ENCODE measurements around the gene JDP2.

Gene JDP2

DNA sequence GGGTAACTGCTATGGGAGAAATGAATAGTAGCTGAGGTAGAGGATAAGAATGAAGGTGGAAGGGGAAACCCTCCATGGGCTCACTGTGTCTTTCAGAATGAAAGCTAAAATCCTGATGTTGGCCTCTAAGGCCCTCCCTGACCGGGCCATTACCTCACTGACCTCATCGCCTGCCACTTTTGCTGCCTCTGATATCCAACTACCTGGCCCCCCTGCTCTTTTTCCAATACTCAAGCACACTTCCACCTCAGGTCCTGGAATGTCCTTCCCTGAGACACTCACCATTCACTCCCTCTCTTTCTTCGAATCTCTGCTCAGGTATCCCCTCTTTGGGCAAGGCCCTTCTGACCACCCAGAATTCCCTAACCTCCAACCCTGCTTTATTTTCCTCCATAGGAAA lies 93.0 kb downstream of the JDP2 start:
- no peak for DNase-seq

DNA sequence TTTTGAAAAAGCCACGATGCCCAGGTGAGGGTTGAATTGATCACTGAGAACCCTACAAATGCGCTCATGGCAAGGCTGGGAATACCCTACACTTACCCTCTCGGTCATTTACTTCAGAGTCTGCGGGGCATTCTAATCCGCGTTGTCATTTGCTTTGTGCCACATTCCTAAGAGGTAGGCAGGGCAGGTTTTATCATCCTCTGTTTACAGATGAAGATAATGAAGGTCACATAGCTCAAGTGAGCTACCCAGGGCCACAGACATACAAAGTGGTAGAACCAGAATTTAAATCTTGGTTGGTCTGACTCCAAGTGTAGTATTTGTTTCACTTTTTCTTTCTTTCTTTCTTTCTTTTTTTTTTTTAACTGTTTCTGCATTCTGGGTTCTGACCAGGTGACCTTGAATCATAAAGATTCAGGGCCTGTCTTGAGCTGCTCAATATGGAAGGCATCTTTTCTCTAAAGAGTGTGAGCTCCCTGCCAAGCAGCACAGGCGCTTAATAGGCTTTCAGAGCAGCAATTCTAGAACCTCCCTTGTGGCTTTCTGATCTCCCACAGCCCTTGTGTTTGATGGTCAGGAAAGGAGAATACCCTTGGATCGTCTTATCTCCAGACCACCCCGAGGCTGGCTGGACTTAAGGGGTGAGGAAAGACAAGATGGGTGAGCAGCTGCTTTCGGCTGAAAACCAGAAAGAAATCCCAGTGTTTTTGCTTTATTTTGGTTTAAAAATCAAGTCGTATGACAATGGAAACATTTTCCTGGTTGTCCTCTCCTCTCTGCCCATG lies 93.8 kb downstream of the JDP2 start:
- no peak for DNase-seq

DNA sequence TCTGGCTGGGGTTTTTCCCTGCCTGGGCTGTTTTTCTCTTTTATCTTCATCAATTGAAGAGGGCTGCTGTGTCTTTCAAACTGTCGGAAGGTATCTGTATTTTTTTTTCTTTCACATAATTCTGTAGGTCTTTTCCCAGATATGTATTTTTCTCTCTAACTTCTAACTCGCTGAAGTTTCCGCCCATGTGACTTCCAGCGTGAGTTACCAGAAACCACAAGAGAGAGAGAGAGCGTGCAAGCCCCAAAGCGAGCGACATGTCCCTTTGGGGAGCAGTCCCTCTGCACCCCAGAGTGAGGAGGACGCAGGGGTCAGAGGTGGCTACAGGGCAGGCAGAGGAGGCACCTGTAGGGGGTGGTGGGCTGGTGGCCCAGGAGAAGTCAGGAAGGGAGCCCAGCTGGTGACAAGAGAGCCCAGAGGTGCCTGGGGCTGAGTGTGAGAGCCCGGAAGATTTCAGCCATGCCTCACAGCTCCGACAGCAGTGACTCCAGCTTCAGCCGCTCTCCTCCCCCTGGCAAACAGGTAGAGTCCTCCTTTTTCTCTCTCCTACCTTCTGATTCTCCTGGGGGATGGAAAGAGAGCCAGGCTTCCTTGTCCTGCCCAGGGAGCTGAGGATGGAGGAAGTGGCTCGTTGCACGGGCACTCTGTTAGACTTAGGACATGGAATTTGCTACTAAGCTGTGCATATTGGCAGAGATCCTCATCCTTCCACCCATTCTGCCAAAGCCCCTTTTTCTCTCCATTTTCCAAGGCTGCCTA lies 94.6 kb downstream of the JDP2 start, which contains the start of gene BATF:
Gene BATF, plus strand, starts transcription at position 246 of the 759 bp plus-strand sequence. Its CDS starts 214 bp downstream, at position 460.
- peak; percentile 63 to 85 for DNase-seq

DNA sequence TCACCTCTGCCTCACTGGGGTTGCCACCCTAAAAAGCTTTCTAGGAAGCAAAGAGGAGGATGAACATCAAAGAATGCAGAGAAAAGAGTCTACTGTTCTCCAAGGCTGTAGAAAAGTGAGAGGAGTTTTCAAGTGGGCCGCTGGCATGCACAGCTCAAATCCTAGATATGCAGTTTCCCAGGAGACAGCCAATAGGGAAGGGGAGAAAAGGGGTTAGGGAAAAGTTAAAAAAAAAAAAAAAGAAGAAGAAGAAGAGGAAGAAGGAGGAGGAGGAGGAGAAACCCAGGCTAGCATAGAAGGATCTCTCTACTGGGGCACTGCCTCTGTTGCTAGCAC lies 95.1 kb downstream of the JDP2 start:
- DNase-seq, result no peak

Data from stimulated activated CD4-positive, alpha-beta T cell treated with anti-CD3 and anti-CD28 coated beads, Interleukin-4, amount 100 ng/mL, for 4 hours (primary cell).